K562 (cell line): ENCODE results near the gene ZBTB46. TPM values are rescaled to one million over a fixed set of nuclear protein-coding genes. Genes with fewer than 3 reads are reported as not detected.
A peak's percentile ranks its signal among the peaks of the same experiment; 100 is the strongest.

Experiments used
- BCOR ChIP-seq: fragments of 450-650 bp; IDR thresholded peaks from 2 replicates; pipeline ENCODE4 v1.6.1; 2016
- GATA2 ChIP-seq: sonication (generic); formaldehyde crosslinking; IDR thresholded peaks from 2 replicates; pipeline ENCODE4 v1.4.0; 2020; ENCODE audit warnings: mild to moderate bottlenecking, missing genetic modification reagents
- ID3 ChIP-seq, 2 experiments: fragments of 250-450 bp in 1 of 2; fragments of 450-650 bp in 1 of 2; sonication (Bioruptor Pico) in 1 of 2; IDR thresholded peaks; 2 replicates each; pipeline versions ENCODE4 v1.6.1 to v1.8.0; 2016 to 2021; ENCODE audit warnings: mild to moderate bottlenecking in 2 of 2, moderate library complexity in 2 of 2, missing compliant biosample characterization in 1 of 2, missing genetic modification characterization in 1 of 2
- LEF1 ChIP-seq: fragments of 450-650 bp; IDR thresholded peaks from 2 replicates; pipeline ENCODE4 v1.6.1; 2016; ENCODE audit warnings: mild to moderate bottlenecking
- MXD1 ChIP-seq: fragments of 250-450 bp; sonication (Bioruptor Pico); IDR thresholded peaks from 2 replicates; pipeline ENCODE4 v1.8.0; 2021; ENCODE audit warnings: borderline replicate concordance, mild to moderate bottlenecking, moderate library complexity; ENCODE audit not compliant: poor library complexity, severe bottlenecking
- ZFP30 ChIP-seq: fragments of 250-450 bp; sonication (Bioruptor Pico); IDR thresholded peaks from 2 replicates; pipeline ENCODE4 v1.8.0; 2022; ENCODE audit warnings: moderate library complexity, mild to moderate bottlenecking, inconsistent platforms, borderline replicate concordance
- ZKSCAN3 ChIP-seq: fragments of 250-450 bp; sonication (Bioruptor Pico); IDR thresholded peaks from 2 replicates; pipeline ENCODE4 v1.4.0; 2020
- ZNF143 ChIP-seq: sonication (generic); formaldehyde crosslinking; IDR thresholded peaks from 2 replicates; pipeline ENCODE4 v1.9.0; 2022; ENCODE audit warnings: mild to moderate bottlenecking, missing genetic modification reagents
- ZNF23 ChIP-seq: fragments of 250-450 bp; sonication (Bioruptor Pico); IDR thresholded peaks from 2 replicates; pipeline ENCODE4 v1.4.0; 2020; ENCODE audit warnings: mild to moderate bottlenecking
- polyA plus RNA-seq, 8 experiments: library from polyadenylated mRNA; depleted of rRNA in 4 of 8; stranded (reverse) in 5 of 8; unstranded in 3 of 8; fragments of >200 nt; fragmentation: Nextera tagmentation in 2 of 8; fragmentation: Illumina TruSeq in 1 of 8; extraction: Ambion mirVana in 2 of 8; extraction: Trizol in 1 of 8; gene quantifications; 2 replicates each; pipeline versions ENCODE4 v1.2.1 to v1.2.3, GENCODE V29; 2011 to 2014; ENCODE audit warnings: inconsistent platforms in 1 of 8, missing spikeins in 1 of 8
- total RNA-seq, 7 experiments: library from RNA; depleted of rRNA in 6 of 7; stranded (reverse); fragments of >200 nt in 6 of 7; fragmentation: Illumina TruSeq in 2 of 7; extraction: Trizol in 2 of 7; gene quantifications; 2 replicates each; pipeline versions ENCODE4 v1.2.1 to v1.2.3, GENCODE V29; 2011 to 2021; ENCODE audit warnings: low replicate concordance in 1 of 7
- TF ChIP-seq, protein P1 (sequence below): fragments of 450-650 bp; formaldehyde crosslinking; IDR thresholded peaks from 2 replicates; pipeline ENCODE4 v1.4.0; 2020; ENCODE audit warnings: mild to moderate bottlenecking
- TF ChIP-seq, protein P2 (sequence below): fragments of 450-650 bp; IDR thresholded peaks from 2 replicates; pipeline ENCODE4 v1.6.1; 2017; ENCODE audit warnings: mild to moderate bottlenecking, moderate library complexity
- TF ChIP-seq, protein P3 (sequence below), 2 experiments: fragments of 450-650 bp; formaldehyde crosslinking in 1 of 2; IDR thresholded peaks; 2 replicates each; pipeline versions ENCODE4 v1.4.0 to v1.6.1; 2014 to 2020; ENCODE audit warnings: mild to moderate bottlenecking in 2 of 2, borderline replicate concordance in 1 of 2, low read depth in 1 of 2
- TF ChIP-seq, protein P4 (sequence below): fragments of 250-450 bp; sonication (Bioruptor Pico); IDR thresholded peaks from 2 replicates; pipeline ENCODE4 v1.4.0; 2020; ENCODE audit warnings: mild to moderate bottlenecking

The ZBTB46 gene
- total and polyA plus RNA-seq, 9 of the 15 experiments (the other 6 are each of a cell fraction or from before 2014, with no cell fraction given) = 0.29 to 4.1 (median 1.1) TPM

DNA sequence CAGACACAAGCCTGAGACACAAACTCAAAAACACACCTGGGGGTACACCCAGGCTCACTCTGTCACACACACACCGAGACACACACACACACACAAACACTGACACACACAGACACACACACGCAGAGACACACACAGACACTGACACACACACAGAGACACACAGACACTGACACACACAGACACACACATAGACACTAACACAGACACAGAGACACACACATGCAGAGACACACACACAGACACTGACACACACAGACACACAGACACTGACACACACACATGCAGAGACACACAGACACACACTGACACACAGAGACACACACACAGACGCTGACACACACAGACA lies 15.8 kb upstream of the ZBTB46 start (continued):
- TF ChIP-seq MXD1 (CRISPR knock-in tag) (no peak), ZKSCAN3 (CRISPR knock-in tag) (no peak), ZNF143 (CRISPR knock-in tag) (no peak), LEF1 (0 out of 2 replicates have a peak, but pooled peaks have one; percentile 14), ID3 (CRISPR knock-in tag; IDR thresholded peaks at IDR 0.05) (no peak), ID3 (tag; IDR thresholded peaks at IDR 0.05) (no peak), GATA2 (CRISPR knock-in tag) (no peak), ZFP30 (CRISPR knock-in tag) (no peak), BCOR (peak; percentile 78), ZNF23 (no peak)
- TF ChIP-seq, protein P1, sequence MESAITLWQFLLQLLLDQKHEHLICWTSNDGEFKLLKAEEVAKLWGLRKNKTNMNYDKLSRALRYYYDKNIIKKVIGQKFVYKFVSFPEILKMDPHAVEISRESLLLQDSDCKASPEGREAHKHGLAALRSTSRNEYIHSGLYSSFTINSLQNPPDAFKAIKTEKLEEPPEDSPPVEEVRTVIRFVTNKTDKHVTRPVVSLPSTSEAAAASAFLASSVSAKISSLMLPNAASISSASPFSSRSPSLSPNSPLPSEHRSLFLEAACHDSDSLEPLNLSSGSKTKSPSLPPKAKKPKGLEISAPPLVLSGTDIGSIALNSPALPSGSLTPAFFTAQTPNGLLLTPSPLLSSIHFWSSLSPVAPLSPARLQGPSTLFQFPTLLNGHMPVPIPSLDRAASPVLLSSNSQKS = no peak
- TF ChIP-seq, protein P2, sequence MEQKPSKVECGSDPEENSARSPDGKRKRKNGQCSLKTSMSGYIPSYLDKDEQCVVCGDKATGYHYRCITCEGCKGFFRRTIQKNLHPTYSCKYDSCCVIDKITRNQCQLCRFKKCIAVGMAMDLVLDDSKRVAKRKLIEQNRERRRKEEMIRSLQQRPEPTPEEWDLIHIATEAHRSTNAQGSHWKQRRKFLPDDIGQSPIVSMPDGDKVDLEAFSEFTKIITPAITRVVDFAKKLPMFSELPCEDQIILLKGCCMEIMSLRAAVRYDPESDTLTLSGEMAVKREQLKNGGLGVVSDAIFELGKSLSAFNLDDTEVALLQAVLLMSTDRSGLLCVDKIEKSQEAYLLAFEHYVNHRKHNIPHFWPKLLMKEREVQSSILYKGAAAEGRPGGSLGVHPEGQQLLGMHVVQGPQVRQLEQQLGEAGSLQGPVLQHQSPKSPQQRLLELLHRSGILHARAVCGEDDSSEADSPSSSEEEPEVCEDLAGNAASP = no peak
- TF ChIP-seq, protein P3, sequence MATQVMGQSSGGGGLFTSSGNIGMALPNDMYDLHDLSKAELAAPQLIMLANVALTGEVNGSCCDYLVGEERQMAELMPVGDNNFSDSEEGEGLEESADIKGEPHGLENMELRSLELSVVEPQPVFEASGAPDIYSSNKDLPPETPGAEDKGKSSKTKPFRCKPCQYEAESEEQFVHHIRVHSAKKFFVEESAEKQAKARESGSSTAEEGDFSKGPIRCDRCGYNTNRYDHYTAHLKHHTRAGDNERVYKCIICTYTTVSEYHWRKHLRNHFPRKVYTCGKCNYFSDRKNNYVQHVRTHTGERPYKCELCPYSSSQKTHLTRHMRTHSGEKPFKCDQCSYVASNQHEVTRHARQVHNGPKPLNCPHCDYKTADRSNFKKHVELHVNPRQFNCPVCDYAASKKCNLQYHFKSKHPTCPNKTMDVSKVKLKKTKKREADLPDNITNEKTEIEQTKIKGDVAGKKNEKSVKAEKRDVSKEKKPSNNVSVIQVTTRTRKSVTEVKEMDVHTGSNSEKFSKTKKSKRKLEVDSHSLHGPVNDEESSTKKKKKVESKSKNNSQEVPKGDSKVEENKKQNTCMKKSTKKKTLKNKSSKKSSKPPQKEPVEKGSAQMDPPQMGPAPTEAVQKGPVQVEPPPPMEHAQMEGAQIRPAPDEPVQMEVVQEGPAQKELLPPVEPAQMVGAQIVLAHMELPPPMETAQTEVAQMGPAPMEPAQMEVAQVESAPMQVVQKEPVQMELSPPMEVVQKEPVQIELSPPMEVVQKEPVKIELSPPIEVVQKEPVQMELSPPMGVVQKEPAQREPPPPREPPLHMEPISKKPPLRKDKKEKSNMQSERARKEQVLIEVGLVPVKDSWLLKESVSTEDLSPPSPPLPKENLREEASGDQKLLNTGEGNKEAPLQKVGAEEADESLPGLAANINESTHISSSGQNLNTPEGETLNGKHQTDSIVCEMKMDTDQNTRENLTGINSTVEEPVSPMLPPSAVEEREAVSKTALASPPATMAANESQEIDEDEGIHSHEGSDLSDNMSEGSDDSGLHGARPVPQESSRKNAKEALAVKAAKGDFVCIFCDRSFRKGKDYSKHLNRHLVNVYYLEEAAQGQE (IDR thresholded peaks at IDR 0.05; ENCODE audit: borderline replicate concordance) = no peak
- TF ChIP-seq, protein P3 (CRISPR knock-in tag; IDR thresholded peaks at IDR 0.05; ENCODE audit: low read depth) = no peak
- TF ChIP-seq, protein P4, sequence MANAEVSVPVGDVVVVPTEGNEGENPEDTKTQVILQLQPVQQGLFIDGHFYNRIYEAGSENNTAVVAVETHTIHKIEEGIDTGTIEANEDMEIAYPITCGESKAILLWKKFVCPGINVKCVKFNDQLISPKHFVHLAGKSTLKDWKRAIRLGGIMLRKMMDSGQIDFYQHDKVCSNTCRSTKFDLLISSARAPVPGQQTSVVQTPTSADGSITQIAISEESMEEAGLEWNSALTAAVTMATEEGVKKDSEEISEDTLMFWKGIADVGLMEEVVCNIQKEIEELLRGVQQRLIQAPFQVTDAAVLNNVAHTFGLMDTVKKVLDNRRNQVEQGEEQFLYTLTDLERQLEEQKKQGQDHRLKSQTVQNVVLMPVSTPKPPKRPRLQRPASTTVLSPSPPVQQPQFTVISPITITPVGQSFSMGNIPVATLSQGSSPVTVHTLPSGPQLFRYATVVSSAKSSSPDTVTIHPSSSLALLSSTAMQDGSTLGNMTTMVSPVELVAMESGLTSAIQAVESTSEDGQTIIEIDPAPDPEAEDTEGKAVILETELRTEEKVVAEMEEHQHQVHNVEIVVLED (CRISPR knock-in tag) = no peak
